Uterus (tissue), 2 donors: ENCODE measurements around the gene OR1A1.
"Not testable (repeated sequence)": the region's sequence is repeated elsewhere in the genome, so short reads cannot be mapped to it uniquely, and the experiment has no call there.

Source experiments
- CTCF ChIP-seq, 4 experiments: fragments of 200-600 bp in 2 of 4; fragments of 450-650 bp in 2 of 4; sonication (generic) in 2 of 4; IDR thresholded peaks; one replicate each; pipeline ENCODE4 v1.5.1; 2016 to 2019; ENCODE audit warnings: antibody characterized with exemption in 4 of 4, mild to moderate bottlenecking in 2 of 4, moderate library complexity in 1 of 4
- POLR2A ChIP-seq, 2 donors: fragments of 450-650 bp; IDR thresholded peaks; one replicate each; pipeline ENCODE4 v1.6.1; 2016; ENCODE audit warnings: antibody characterized with exemption in 2 of 2, mild to moderate bottlenecking in 1 of 2, moderate library complexity in 1 of 2

- not testable (repeated sequence) for TF ChIP-seq CTCF, POLR2A (IDR thresholded peaks at IDR 0.05)
Observed at GRCh38 chr17:3232300-3232699, 24.8 kb downstream of the OR1A1 start.
